Measurements from ENCODE around the gene TCP1. TPM values are rescaled to one million over a fixed set of nuclear protein-coding genes. Genes with fewer than 3 reads are reported as not detected.
"Not testable (repeated sequence)": the region's sequence is repeated elsewhere in the genome, so short reads cannot be mapped to it uniquely, and the experiment has no call there.

Gene TCP1
- polyA plus RNA-seq, 4 donors: 67.8 to 215 (median 89.8) TPM

DNA sequence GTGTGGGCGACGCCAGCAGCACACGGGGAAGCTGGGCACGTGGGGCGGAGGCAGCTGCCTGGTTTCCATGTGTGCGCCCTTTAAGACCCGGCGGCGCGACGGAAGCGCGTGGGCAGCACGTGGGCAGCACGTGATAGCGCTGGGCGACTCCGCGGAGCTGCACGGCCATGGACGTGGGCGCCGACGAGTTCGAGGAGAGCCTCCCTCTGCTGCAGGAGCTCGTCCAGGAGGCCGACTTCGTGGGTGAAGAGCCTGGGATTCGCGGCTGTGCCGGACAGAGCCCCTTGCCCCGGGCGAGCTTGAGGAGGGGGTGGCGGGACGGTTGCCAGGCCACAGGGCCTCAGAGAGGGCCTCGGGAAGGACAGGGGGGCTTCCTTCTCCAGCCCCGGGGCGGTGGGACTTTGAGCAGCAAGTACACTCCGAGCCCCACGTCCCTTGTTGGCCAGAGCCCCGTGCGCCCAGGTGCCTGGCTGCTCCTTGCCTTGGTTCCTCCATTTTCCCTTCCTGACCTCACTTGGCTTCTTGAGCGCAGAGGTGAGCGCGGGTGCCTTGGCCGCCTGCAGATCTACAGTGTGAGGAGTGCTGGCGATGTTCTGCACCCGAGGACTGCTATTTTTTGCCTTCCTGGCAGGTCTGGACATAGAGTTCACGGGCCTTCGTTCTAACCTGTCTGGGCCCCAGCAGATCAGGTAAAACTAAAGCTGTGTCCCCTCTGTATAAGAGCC is 10.9 kb upstream of the TCP1 start, which contains the start of gene PNLDC1:
Gene PNLDC1, plus strand, starts transcription at position 136 of the 725 bp plus-strand sequence. Its CDS starts 32 bp downstream, at position 168.
- FAIRE-seq (no peak), DNase-seq (no peak)
- Histone ChIP-seq H3K36me3 (ENCODE audit: control insufficient read depth in 3 of 3, insufficient read depth in 2 of 3, low read depth in 1 of 3, low read length in 3 of 3) (peaks cover 8 to 24% (median 10%) of the 10 kb centered on the region in 3 donors), H3K27me3 (ENCODE audit: control insufficient read depth in 3 of 3, insufficient read depth in 3 of 3, low read length in 3 of 3) (no peaks in the 10 kb centered on the region), H3K4me3 (ENCODE audit: low read depth in 1 of 3, low read length in 3 of 3) (no peak within 1 kb of the TSS), H3K9me3 (ENCODE audit: control insufficient read depth in 2 of 2, insufficient read depth in 1 of 2, low read depth in 1 of 2, low read length in 1 of 2) (no peaks in the 10 kb centered on the region), H3K27ac (ENCODE audit: low read depth in 1 of 3, low read length in 2 of 3) (no peak within 1 kb of the TSS), H3K4me1 (ENCODE audit: control insufficient read depth in 3 of 3, insufficient read depth in 2 of 3, low read depth in 1 of 3, low read length in 2 of 3) (peaks cover 0 to 4% (median 0%) of the 10 kb centered on the region in 3 donors)
- WGBS, 3 donors: 91 to 94% (median 94%) methylated on average over 46 to 50 of the region's 50 CpGs

DNA sequence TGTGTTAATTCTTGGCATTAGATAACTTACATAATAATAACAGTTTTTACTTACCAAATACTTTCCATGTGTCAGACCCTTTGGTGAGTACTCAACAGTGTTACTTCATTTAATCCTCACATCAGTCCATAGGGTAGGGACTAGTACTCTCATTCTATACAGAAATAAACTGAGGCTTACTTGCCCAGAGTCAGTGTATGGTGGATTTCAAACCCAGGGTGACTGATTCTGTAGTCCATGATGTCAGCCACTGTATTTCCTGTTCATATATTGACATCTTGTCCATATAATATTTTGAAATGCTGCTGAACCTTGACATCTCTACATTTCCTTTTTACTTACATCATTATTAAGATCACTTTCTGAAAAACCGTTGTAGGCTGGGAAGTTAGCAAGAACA is 8.2 kb upstream of the TCP1 start:
- FAIRE-seq: no peak
- no peak overlapping the region for H3K4me3 ChIP-seq (ENCODE audit: low read depth in 1 of 3, low read length in 3 of 3)
- no peak overlapping the region for H3K27ac ChIP-seq (ENCODE audit: low read depth in 1 of 3, low read length in 2 of 3)
- 38 to 47% (median 42%) methylated on average over 1 of the region's 1 CpG for WGBS, 3 donors
- H3K9me3 ChIP-seq (ENCODE audit: control insufficient read depth in 2 of 2, insufficient read depth in 1 of 2, low read depth in 1 of 2, low read length in 1 of 2): no peaks in the 10 kb centered on the region
- H3K36me3 ChIP-seq (ENCODE audit: control insufficient read depth in 3 of 3, insufficient read depth in 2 of 3, low read depth in 1 of 3, low read length in 3 of 3): peaks cover 8 to 35% (median 13%) of the 10 kb centered on the region in 3 donors
- H3K4me1 ChIP-seq (ENCODE audit: control insufficient read depth in 3 of 3, insufficient read depth in 2 of 3, low read depth in 1 of 3, low read length in 2 of 3): peaks cover 0 to 1% (median 0%) of the 10 kb centered on the region in 3 donors
- no peak for DNase-seq
- no peaks in the 10 kb centered on the region for H3K27me3 ChIP-seq (ENCODE audit: control insufficient read depth in 3 of 3, insufficient read depth in 3 of 3, low read length in 3 of 3)

DNA sequence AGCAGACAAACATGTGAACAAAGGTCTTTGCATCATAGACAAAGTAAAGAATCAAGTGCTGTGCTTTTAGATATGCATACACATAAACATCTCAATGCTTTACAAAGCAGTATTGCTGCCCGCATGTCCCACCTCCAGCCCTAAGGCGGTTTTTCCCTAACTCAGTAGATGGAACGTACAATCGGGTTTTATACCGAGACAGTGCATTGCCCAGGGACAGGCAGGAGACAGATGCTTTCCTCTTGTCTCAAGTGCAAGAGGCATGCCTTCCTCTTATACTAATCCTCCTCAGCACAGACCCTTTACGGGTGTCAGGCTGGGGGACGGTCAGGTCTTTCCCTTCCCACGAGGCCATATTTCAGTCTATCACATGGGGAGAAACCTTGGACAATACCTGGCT is 5.6 kb upstream of the TCP1 start:
- peak overlapping the region in 1 of 3 donors; percentile 35 for H3K27ac ChIP-seq (ENCODE audit: low read depth in 1 of 3, low read length in 2 of 3)
- WGBS, 3 donors: 77 to 88% (median 85%) methylated on average over 8 of the region's 8 CpGs

DNA sequence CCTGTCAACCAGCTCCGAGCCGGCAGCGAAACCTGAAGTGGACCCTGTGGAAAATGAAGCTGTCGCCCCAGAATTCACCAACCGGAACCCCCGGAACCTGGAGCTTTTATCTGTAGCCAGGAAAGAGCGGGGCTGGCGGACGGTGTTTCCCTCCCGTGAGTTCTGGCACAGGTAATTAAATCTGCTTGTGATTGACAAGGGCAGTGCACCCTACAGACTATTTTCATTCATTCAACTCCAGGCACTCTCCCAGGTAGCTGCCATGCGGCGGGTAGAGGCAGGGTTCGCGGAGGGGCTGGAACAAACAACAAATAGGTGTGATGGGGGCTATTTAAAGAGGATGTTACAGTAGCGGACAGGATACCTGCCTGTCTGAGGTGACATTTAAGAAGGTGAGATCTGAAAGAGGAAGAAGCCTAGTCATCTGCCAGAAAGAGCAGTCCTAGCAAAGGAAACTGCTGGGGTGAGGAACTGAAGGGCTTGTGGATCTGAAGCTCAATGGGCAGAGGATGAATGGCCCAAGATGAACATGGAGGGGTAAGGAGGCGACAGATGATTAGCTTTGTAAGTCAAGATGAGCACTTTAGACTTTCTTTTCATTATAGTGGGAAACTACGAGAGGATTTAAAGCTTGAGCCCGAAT is 1.7 kb upstream of the TCP1 start:
- Histone ChIP-seq H3K4me3 (ENCODE audit: low read depth in 1 of 3, low read length in 3 of 3) (peak overlapping the region; percentile 67 to 84 (median 69)), H3K4me1 (ENCODE audit: control insufficient read depth in 3 of 3, insufficient read depth in 2 of 3, low read depth in 1 of 3, low read length in 2 of 3) (peaks cover 0 to 17% (median 10%) of the 10 kb centered on the region in 3 donors), H3K9me3 (ENCODE audit: control insufficient read depth in 2 of 2, insufficient read depth in 1 of 2, low read depth in 1 of 2, low read length in 1 of 2) (no peaks in the 10 kb centered on the region), H3K36me3 (ENCODE audit: control insufficient read depth in 3 of 3, insufficient read depth in 2 of 3, low read depth in 1 of 3, low read length in 3 of 3) (peaks cover 3 to 30% (median 4%) of the 10 kb centered on the region in 3 donors), H3K27ac (ENCODE audit: low read depth in 1 of 3, low read length in 2 of 3) (peak overlapping the region; percentile 90 to 98 (median 97)), H3K27me3 (ENCODE audit: control insufficient read depth in 3 of 3, insufficient read depth in 3 of 3, low read length in 3 of 3) (no peaks in the 10 kb centered on the region)
- FAIRE-seq (no peak), DNase-seq (peak; percentile 16 to 31)
- WGBS, 3 donors: 6 to 12% (median 12%) methylated on average over 18 of the region's 18 CpGs

More for the DNA sequence above, 5.6 kb upstream of the TCP1 start:
- not testable (repeated sequence) for H3K4me1 ChIP-seq (ENCODE audit: control insufficient read depth in 3 of 3, insufficient read depth in 2 of 3, low read depth in 1 of 3, low read length in 2 of 3); H3K4me3 ChIP-seq (ENCODE audit: low read depth in 1 of 3, low read length in 3 of 3); DNase-seq; H3K27me3 ChIP-seq (ENCODE audit: control insufficient read depth in 3 of 3, insufficient read depth in 3 of 3, low read length in 3 of 3); H3K9me3 ChIP-seq (ENCODE audit: control insufficient read depth in 2 of 2, insufficient read depth in 1 of 2, low read depth in 1 of 2, low read length in 1 of 2); FAIRE-seq
- H3K36me3 ChIP-seq (ENCODE audit: control insufficient read depth in 3 of 3, insufficient read depth in 2 of 3, low read depth in 1 of 3, low read length in 3 of 3): peaks cover 8 to 41% (median 14%) of the 10 kb centered on the region in 3 donors

DNA sequence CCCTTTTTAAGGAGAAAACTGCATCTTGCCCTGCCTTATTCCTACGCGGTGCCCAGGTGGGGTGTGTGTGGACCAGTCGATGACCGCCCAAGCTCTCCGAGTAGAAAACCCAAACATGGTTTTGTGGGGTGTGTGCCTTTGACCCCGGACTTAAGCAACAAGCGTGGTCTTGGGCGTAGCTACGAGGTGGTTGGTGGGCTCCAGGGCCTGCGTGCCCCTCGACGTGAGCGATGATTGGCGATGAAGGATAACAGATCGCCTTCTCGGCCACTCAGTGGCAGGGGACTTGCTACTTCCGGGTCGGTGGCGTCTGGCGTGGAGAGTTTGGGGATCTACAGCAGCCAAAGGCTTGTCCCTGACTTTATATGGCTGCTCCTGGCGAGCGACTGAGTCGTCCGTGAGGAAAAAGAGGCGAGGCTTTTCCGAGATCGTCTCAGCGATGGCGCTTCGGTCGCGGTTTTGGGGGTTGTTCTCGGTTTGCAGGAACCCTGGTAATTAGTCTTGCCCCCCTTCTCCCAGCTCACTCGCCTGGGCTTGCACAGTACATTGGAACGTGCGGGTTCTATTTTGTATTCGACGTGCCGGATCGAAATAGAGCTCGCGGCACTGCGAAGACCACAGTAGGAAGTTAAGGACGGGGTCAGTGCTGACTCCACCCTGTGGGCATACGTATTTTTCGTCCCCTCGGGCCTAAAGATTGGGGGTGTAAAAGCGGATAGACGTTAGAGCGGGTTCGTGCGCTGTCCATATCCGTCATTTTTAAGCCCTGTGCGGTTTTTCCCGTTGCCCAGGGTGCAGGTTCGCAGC is 950 bp upstream of the TCP1 start, which contains the start of gene MRPL18:
Gene MRPL18, plus strand, starts transcription at position 319 of the 807 bp plus-strand sequence. Its CDS starts 121 bp downstream, at position 440.
- H3K27ac ChIP-seq (ENCODE audit: low read depth in 1 of 3, low read length in 2 of 3): peak within 1 kb of the TSS; percentile 90 to 98 (median 97)
- FAIRE-seq (no peak), DNase-seq (peak; percentile 94 to 98)
- WGBS, 3 donors: 0% methylated on average over 55 to 56 of the region's 56 CpGs
- no peaks in the 10 kb centered on the region for H3K27me3 ChIP-seq (ENCODE audit: control insufficient read depth in 3 of 3, insufficient read depth in 3 of 3, low read length in 3 of 3)
- H3K36me3 ChIP-seq (ENCODE audit: control insufficient read depth in 3 of 3, insufficient read depth in 2 of 3, low read depth in 1 of 3, low read length in 3 of 3): peaks cover 4 to 25% (median 4%) of the 10 kb centered on the region in 3 donors
- no peaks in the 10 kb centered on the region for H3K9me3 ChIP-seq (ENCODE audit: control insufficient read depth in 2 of 2, insufficient read depth in 1 of 2, low read depth in 1 of 2, low read length in 1 of 2)
- peak within 1 kb of the TSS; percentile 84 to 93 (median 91) for H3K4me3 ChIP-seq (ENCODE audit: low read depth in 1 of 3, low read length in 3 of 3)
- peaks cover 0 to 17% (median 10%) of the 10 kb centered on the region in 3 donors for H3K4me1 ChIP-seq (ENCODE audit: control insufficient read depth in 3 of 3, insufficient read depth in 2 of 3, low read depth in 1 of 3, low read length in 2 of 3)

DNA sequence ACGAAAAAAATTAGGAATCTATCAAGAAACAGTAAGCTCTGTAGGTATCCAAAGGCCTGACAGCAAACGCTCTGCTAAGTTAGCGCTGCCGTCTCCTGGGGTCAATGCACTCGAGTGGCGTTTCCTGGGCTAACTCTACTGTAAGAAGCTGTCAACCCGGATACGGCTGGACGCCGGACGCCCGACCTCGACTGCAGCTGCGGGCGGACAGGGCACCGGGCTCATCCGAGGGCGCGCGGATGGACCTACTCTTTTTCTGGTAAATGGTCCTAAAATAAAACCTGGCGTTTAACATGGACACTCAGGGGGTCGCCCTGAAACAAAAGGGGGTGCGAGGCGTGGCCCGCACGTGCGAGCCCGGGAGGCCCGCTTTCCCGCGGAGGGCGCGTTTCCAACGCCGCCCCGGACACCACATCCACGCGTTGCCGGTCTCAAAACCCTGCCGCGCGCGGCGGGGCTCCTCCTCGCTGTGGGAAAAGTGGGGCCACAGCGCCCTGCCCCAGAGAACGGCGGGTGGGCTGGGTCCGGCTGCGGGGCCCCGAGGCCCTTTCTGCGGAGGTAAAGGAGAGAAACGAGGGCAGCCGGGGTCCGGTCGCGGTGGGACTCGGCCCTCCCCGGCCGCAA is 537 bp downstream of the TCP1 start:
- no peaks in the 10 kb centered on the region for H3K27me3 ChIP-seq (ENCODE audit: control insufficient read depth in 3 of 3, insufficient read depth in 3 of 3, low read length in 3 of 3)
- FAIRE-seq: no peak
- no peaks in the 10 kb centered on the region for H3K9me3 ChIP-seq (ENCODE audit: control insufficient read depth in 2 of 2, insufficient read depth in 1 of 2, low read depth in 1 of 2, low read length in 1 of 2)
- H3K4me1 ChIP-seq (ENCODE audit: control insufficient read depth in 3 of 3, insufficient read depth in 2 of 3, low read depth in 1 of 3, low read length in 2 of 3): peaks cover 0 to 17% (median 10%) of the 10 kb centered on the region in 3 donors
- peaks cover 4 to 29% (median 7%) of the 10 kb centered on the region in 3 donors for H3K36me3 ChIP-seq (ENCODE audit: control insufficient read depth in 3 of 3, insufficient read depth in 2 of 3, low read depth in 1 of 3, low read length in 3 of 3)
- 0% methylated on average over 59 to 60 of the region's 60 CpGs for WGBS, 3 donors
- H3K27ac ChIP-seq (ENCODE audit: low read depth in 1 of 3, low read length in 2 of 3): peak overlapping the region; percentile 57 to 98 (median 92)
- H3K4me3 ChIP-seq (ENCODE audit: low read depth in 1 of 3, low read length in 3 of 3): peak overlapping the region; percentile 72 to 93 (median 91)
- DNase-seq: peak; percentile 62 to 75

DNA sequence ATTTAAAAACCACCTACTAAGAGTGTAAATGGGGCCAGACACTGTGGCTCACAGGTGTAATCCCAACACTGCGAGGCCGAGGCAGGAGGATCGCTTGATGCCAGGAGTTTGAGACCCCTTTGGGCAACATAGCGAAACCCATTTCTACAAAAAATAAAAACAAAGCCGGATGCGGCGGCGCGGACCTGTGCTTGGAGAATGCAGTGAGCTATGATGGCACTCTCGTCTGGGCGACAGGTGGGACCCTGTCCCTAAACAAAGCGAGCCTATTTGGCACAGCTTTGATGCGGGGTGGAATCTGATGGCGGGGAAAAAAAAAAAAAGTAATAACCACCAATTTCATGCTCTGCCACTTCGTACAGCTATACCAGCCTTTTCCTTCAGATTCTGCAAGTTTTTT is 1.1 kb downstream of the TCP1 start:
- Histone ChIP-seq H3K27ac (ENCODE audit: low read depth in 1 of 3, low read length in 2 of 3) (peak overlapping the region in 2 of 3 donors; percentile 28 to 92), H3K36me3 (ENCODE audit: control insufficient read depth in 3 of 3, insufficient read depth in 2 of 3, low read depth in 1 of 3, low read length in 3 of 3) (peaks cover 6 to 27% (median 11%) of the 10 kb centered on the region in 3 donors), H3K27me3 (ENCODE audit: control insufficient read depth in 3 of 3, insufficient read depth in 3 of 3, low read length in 3 of 3) (no peaks in the 10 kb centered on the region), H3K4me3 (ENCODE audit: low read depth in 1 of 3, low read length in 3 of 3) (peak overlapping the region; percentile 72 to 93 (median 91)), H3K9me3 (ENCODE audit: control insufficient read depth in 2 of 2, insufficient read depth in 1 of 2, low read depth in 1 of 2, low read length in 1 of 2) (no peaks in the 10 kb centered on the region), H3K4me1 (ENCODE audit: control insufficient read depth in 3 of 3, insufficient read depth in 2 of 3, low read depth in 1 of 3, low read length in 2 of 3) (peaks cover 0 to 17% (median 10%) of the 10 kb centered on the region in 3 donors)
- DNase-seq (no peak), FAIRE-seq (no peak)
- 10 to 23% (median 13%) methylated on average over 15 of the region's 15 CpGs for WGBS, 3 donors

All from small intestine (tissue), 7 donors.